Astrocyte (in vitro differentiated cells and primary cell): Measurements from ENCODE around the gene ZNF277.

Experiments
- EZH2 ChIP-seq: IDR thresholded peaks from 2 replicates; pipeline ENCODE4 v1.6.1; 2012; ENCODE audit warnings: mild to moderate bottlenecking, low read length, inconsistent platforms; ENCODE audit not compliant: insufficient read depth
- TF ChIP-seq, protein P1 (sequence below): IDR thresholded peaks from 2 replicates; pipeline ENCODE4 v1.5.1; 2011; ENCODE audit warnings: low read depth, mild to moderate bottlenecking, inconsistent platforms, low read length, moderate library complexity; ENCODE audit not compliant: insufficient read depth

DNA sequence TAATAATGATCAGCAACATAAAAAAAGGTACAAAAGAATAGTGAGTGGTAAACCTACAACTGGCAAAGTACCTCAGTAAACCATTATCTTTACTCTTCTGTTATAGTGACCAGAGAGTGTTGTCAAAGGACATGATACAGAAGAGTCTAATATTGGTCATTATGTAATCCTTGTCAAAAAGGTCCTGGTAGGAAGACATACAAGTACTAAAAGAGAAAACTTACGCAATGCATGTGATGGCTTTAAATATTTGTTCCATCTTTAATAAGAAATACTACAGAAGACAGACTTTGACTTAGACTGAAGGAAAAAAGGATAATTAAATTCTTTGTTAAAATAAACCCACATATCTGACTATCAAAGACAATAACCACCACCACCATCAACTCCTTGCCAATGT lies 6.8 kb upstream of the ZNF277 start:
- no peak for TF ChIP-seq EZH2
- TF ChIP-seq, protein P1, sequence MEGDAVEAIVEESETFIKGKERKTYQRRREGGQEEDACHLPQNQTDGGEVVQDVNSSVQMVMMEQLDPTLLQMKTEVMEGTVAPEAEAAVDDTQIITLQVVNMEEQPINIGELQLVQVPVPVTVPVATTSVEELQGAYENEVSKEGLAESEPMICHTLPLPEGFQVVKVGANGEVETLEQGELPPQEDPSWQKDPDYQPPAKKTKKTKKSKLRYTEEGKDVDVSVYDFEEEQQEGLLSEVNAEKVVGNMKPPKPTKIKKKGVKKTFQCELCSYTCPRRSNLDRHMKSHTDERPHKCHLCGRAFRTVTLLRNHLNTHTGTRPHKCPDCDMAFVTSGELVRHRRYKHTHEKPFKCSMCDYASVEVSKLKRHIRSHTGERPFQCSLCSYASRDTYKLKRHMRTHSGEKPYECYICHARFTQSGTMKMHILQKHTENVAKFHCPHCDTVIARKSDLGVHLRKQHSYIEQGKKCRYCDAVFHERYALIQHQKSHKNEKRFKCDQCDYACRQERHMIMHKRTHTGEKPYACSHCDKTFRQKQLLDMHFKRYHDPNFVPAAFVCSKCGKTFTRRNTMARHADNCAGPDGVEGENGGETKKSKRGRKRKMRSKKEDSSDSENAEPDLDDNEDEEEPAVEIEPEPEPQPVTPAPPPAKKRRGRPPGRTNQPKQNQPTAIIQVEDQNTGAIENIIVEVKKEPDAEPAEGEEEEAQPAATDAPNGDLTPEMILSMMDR, result no peak
